HG02840 (cell line): Measurements from ENCODE around the gene TMEM203.

Experiments
- ATAC-seq: cut with Tn5 transposase; IDR thresholded peaks from one replicate; pipeline ENCODE4 v1.9.1; 2021; ENCODE audit warnings: mild to moderate bottlenecking, moderate library complexity, moderate number of reproducible peaks; ENCODE audit not compliant: unreplicated experiment, low FRiP score

TMEM203 gene

DNA sequence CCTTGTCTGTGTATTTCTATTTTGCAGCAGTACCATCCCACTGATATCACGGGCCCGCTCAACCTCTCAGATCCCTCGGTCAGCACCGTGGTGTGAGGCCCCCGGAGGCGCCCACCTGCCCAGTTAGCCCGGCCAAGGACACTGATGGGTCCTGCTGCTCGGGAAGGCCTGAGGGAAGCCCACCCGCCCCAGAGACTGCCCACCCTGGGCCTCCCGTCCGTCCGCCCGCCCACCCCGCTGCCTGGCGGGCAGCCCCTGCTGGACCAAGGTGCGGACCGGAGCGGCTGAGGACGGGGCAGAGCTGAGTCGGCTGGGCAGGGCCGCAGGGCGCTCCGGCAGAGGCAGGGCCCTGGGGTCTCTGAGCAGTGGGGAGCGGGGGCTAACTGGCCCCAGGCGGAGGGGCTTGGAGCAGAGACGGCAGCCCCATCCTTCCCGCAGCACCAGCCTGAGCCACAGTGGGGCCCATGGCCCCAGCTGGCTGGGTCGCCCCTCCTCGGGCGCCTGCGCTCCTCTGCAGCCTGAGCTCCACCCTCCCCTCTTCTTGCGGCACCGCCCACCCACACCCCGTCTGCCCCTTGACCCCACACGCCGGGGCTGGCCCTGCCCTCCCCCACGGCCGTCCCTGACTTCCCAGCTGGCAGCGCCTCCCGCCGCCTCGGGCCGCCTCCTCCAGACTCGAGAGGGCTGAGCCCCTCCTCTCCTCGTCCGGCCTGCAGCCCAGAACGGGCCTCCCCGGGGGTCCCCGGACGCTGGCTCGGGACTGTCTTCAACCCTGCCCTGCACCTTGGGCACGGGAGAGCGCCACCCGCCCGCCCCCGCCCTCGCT, 37.5 kb downstream of the TMEM203 start:
- no peak for ATAC-seq

DNA sequence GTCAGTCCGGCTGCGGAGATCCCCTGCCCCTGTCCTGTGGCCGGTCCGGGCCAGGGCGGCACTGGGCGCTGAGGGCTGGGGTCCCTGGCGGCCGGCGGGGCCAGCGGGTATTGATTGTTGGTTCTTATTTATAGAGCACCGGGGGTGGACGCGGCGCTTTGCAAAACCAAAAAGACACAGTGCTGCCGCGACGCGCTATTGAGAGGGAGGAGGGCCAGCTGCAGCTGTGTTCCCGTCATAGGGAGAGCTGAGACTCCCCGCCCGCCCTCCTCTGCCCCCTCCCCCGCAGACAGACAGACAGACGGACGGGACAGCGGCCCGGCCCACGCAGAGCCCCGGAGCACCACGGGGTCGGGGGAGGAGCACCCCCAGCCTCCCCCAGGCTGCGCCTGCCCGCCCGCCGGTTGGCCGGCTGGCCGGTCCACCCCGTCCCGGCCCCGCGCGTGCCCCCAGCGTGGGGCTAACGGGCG, 38.1 kb downstream of the TMEM203 start:
- no peak for ATAC-seq

DNA sequence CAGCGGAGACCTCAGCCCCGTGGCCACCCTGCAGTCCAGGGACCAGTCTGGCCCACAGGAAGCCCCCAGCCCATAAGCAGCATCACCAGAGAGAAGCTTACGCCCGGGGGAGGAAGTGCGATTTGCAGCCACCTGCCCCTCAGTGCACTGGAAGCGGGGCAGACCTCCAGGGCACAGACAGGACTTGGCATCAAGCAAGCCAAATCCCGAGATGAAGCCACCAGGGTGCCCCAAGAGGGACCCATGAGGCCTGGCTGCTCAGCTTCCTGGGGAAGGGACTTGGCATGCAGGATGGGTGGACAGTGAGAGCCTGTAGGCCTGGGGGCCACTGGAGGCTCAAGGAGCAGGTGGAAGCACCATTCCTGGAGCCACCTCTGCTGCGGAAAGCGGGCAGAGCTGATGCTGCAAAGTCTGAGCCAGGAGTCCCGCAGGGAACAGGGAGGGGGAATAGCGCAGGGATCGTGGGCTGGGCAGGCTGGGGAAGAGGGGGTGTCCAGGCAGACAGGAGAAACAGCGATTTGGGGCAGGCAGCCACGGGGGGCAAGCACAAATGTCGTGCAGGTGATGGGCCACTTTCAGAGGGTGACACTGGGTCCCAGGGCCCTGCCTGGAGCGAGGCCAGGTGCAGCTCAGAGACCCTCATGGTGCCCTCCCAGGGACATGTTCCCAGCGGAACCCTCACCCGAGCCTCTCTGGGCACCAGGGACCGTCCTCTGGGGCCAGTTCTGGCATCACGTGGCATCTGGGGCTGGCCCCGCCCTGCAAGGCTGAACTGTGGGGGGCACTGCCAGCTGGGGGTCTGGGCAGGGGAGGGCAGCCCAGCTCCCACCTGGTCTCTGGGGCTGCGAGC, 38.8 kb downstream of the TMEM203 start:
- no peak for ATAC-seq

DNA sequence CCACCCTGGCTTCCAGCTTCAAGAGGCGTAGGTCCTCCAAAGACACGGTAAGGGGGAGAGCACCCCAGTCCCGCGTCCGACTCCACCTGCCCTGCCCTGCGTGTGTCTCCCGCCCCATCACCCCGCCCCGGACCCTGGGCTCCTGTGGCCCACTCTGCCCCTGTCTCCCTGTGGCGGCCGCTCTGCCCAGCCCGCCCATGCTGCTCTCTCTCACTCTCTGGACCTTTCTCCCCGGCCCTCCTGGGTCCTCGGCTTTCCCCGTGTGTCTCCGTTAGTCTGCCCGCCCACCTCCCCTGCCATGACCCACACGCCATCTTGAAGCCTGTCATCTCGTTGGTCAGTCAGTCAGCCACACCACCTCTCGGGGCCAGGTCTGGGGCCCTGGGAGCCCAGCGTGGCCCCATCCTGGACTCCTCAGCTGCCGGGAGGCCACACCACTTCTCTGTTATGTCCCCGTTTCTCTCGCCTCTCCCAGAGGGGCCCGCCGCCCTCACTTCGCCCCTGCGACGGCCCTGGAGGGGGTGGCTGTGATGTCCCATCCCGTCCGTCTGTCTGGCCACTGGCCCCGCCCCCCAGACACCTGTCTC, 40.1 kb downstream of the TMEM203 start:
- no peak for ATAC-seq

DNA sequence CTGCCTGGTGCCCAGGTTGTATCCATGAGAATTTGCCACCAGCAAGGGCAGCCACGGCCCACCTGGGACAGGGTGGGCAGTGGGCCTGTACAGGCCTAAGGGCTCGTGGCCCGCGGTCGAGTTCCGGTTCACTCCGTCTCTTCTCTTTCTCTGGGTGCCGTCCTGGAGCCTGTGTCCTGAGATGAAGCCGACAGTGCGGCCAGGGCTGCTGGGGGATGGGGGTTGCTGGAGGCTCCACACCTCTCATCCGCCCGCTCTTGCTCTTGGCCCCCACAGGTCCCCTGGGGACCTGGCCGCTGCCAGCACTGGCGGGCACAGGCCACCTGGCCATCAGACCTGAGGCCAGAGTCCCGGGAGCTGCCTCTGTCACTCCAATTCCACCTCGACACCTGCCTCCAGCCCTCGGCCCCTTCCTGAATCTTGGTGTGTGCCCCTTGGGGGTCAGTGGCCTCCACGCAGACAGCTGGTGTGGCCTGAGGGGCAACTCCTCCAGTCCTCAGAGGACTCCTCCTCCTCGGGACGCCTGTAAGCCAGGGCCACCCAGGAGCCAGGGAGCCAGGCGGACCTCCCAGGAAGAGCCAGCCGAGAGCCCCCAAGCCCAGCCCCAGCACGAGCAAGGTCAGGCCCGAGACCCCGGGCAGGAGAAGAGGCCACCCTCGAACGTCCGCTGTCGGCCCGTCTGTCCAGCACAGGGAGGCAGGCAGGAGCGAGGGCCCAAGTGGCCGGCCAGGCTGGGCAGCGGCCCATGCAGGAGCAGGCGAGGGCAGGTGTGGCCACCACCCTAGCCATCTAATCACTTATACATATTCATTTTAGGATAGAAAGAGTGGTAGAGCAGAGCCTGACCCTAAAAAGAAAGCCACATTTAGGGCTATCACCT, 40.8 kb downstream of the TMEM203 start:
- ATAC-seq: no peak

DNA sequence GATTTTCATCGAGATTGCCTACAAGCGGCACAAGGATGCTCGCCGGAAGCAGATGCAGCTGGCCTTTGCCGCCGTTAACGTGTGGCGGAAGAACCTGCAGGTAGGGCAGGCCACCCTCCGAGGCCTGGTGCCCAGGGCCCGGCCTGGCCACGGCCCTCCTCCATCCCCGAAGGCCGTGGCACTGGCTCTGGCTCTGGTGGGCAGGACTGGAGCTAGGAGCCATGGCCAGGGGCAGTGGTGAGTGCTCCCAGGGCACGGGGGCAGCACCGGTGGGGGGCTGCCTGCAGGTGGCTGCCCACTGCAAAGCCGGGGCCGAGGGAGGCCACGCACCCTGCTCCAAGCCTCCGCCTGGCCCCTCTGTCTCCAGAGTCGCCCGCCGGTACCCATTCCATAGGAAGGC, 41.6 kb downstream of the TMEM203 start:
- ATAC-seq: no peak

DNA sequence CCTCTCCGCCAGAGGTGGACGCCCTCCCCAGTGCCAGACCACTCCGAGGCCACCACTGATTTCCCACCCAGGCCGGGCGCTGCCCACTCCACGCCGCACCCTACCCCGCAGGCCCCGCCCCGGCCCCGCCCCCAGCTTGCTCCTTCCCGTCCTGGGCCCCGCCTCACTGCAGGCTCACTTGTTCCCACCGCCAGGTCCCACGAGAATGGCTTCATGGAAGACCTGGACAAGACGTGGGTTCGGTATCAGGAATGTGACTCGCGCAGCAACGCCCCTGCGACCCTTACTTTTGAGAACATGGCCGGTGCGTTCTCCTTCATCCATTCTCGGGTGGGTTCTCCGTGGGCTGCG, 42.1 kb downstream of the TMEM203 start:
- ATAC-seq: no peak

DNA sequence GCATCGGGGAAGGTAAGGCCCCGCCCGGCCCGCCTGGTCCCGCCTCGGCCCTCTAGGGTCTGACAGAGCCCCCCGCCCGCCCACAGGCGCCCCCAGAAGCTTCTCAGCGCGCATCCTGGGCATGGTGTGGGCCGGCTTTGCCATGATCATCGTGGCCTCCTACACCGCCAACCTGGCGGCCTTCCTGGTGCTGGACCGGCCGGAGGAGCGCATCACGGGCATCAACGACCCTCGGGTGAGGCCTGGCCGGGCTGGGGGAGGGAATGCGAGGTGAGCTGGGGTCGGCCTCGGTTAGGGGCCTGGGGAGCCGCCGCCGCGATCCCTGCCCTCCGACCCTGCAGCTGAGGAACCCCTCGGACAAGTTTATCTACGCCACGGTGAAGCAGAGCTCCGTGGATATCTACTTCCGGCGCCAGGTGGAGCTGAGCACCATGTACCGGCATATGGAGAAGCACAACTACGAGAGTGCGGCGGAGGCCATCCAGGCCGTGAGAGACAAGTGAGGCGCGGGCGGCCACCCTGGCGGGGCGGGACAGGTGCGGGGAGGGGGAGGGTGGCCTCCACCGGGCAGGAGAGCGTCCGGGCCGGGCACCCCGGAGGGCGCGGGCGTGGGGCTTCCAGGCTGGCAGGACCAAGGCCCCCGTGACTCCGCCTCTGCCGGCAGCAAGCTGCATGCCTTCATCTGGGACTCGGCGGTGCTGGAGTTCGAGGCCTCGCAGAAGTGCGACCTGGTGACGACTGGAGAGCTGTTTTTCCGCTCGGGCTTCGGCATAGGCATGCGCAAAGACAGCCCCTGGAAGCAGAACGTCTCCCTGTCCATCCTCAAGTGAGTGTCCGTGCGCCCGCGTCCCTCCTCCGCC, 42.7 kb downstream of the TMEM203 start:
- no peak for ATAC-seq

DNA sequence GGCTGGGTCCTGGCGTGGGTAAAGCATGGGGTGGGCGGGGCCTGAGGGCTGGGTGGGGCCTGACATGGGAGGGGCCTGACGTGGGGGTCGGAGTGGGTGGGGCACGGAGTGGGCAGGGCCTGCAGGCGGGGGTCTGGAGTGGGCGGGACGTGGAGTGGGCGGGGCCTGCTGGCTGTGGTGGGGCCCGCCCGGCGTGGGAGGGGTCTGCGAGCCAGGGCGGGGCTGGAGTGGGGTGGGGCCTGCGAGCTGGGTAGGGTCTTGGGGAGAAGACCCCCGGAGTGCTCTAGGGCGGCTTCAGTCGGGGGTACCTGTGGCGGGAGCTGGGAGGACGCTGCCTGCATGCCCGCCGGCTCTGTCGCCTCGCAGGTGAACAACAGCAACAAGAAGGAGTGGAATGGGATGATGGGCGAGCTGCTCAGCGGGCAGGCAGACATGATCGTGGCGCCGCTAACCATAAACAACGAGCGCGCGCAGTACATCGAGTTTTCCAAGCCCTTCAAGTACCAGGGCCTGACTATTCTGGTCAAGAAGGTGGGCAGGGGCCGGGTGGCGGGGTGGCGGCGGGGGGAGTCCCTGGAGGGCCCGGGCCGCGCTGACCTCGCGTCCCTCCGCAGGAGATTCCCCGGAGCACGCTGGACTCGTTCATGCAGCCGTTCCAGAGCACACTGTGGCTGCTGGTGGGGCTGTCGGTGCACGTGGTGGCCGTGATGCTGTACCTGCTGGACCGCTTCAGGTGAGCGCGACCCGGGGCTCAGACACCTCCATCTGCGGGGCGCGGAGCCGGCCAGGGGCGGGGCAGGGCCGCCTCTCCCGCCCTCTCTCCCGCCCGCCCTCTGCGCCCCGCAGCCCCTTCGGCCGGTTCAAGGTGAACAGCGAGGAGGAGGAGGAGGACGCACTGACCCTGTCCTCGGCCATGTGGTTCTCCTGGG, 43.6 kb downstream of the TMEM203 start:
- no peak for ATAC-seq

DNA sequence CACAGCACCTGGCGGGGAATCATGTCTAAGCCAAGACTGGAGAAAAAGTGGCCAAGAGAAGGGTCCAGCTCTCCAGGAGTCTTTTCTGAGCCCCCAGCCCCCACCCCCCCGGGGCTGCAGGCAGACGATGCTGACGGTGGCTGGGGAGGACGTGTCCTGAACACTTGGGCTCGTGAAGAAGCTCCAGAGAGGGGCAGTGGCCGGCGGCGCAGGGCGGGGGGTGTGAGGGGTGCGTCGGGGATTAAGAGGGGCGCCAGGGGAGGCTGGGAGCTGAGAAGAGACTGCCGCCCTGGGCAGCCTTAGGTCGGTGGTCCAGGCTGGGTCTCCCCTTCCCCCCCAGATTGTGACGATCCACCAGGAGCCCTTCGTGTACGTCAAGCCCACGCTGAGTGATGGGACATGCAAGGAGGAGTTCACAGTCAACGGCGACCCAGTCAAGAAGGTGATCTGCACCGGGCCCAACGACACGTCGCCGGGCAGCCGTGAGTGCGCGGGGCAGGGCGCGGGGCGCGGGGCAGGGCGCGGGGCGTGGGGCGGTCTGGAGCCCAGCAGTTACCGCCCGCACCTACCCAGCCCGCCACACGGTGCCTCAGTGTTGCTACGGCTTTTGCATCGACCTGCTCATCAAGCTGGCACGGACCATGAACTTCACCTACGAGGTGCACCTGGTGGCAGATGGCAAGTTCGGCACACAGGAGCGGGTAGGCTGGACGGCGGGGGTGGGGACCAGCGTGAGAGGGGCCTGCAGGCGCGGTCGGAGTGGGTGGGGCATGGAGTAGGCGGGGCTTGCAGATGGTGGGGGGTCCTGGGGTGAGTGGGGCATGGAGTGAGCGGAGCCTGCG, 44.5 kb downstream of the TMEM203 start:
- ATAC-seq: no peak

DNA sequence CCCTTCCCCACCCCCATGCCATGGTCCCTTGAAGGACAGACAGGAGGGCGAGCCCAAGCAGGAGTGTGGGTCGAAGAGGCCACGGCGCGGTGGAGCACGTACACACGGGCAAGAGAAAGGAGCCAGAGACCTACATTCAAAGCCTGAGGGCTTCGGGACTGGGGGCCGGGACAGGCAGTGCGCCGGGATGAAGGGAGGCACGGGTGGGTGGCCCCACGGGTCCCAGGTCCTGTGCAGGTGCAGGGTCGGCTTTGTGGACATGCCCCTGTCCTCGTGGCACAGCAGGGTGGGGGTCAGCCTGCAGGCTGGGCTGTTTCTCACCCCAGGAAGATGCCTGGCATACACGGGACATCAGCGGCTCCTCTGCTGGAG, 45.4 kb downstream of the TMEM203 start:
- no peak for ATAC-seq

DNA sequence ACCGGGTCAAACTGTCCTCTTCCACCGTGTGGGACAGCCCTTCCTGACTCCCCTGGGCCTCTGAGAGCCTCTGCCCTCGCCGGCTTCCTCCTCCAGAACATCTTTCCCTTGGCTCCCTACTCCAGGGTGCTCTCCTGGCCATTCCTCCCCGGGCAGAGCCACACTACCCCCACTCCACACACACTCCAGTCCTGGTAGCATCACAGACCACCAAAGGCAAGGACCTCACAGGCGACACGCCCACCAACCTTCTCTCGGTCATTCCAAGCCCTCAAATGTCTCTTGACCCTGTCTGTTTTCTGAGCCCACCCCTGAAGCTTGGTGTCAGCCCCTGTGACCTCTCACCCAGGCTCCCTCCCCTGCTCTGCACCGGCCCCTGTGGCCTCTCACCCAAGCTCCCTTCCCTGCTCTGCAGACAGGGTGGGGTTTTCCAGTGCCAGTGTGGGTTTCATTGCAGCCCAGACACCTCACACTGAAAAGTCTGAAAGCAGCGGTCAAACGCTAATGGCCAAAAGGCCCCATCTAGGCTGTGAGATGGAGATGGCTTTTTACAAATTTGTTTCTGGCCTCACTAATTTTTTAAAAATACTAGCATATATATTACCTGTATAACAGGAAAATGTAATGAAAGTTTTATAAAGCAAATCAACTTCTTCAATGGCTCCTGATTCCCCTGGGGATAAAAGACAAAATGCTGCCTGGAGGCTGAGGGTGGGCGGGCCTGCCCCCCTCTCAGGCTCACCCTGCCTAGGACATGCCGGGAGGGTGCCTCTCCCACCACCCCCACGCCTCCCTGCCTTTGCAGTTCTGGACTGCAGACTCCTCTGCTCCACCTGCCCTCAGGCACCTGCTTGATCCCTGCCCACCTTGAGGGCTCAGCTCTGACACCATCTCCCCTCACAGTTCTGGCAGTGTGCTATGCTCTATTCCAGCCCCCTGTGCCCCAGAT, 46.1 kb downstream of the TMEM203 start:
- no peak for ATAC-seq

DNA sequence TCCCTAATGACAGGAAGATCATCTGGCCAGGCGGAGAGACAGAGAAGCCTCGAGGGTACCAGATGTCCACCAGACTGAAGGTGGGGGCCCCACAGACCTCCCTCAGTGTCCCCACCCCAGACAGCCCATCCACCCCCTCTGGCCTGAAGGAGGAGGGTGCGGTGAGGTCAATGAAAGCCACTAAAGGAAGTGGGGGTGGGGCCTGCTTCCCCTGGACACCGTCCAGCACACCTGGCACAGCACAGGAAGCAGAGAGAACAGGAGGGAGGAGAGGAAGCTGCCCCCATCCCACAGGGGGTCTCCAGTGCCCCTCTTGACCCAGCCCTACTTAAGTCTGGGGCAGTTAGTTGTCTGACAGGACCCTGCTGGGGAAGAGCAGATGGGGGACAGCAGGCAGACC, 46.8 kb downstream of the TMEM203 start:
- no peak for ATAC-seq

DNA sequence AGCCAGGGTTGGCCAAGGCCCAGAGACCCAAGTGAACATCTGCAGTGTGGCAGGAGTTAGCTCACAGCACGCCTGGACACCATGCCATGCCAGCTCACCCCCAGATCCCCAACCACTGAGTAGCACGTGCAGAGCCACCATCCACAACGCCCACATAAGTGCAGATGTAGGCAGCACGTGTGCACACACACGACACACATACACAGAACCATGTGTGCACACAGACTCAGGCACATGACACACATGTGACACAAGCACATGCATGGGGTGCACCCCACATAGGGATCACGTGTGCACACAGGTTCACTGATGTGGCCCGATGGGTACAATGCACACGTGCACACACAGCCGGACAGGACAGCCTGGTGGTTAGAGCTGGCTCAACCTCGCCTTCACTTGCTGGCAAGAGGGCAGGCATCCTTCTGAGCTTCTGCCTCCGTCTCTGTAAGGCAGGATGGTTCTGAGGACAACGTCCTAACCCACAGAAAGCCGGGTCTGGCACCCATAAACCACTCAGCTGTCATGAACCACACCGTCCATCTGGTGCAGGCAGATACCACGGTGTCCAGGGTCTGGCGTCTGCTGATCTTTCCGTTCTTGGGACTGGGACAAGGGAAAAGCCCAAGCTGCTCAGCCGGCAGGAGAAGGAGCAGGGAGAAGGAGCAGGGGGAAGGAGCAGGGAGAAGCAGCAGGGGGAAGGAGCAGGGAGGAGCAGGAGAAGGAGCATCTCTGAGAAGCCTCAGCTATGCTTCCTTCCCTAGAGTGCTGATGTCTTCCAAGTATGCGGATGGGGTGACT, 47.6 kb downstream of the TMEM203 start:
- ATAC-seq: no peak

DNA sequence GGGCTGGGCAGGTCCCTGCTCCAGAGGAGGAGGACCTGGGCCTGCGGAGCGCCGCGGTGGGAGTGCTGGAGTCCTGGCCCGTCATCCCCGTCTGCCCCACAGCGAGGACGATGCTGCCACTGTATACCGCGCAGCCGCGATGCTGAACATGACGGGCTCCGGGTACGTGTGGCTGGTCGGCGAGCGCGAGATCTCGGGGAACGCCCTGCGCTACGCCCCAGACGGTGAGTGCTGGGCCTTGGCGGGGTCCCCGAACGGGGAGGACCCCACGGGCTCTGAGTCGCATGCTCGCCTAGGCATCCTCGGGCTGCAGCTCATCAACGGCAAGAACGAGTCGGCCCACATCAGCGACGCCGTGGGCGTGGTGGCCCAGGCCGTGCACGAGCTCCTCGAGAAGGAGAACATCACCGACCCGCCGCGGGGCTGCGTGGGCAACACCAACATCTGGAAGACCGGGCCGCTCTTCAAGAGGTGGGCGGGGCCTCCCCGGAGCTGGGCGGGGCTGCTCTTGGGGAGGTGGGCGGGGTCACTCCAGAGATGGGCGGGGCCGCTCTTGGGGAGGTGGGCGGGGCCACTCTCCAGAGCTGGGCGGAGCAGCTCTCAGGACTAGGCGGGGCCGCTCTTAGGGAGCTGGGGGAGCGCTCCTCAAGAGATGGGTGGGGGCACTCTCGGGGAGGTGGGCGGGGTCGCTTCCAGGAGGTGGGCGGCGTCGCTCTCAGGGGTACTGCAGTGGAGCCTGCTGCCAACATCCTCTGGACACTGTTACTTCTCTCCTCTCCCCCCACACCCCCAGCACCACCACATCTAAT, 48.7 kb downstream of the TMEM203 start:
- no peak for ATAC-seq
